Stimulated activated CD4-positive, alpha-beta T cell treated with anti-CD3 and anti-CD28 coated beads, Interleukin-12 subunit alpha, Interleukin-12 subunit beta, amount 100 ng/mL, for 48 hours (primary cell): ENCODE data around the gene KPNB1.
"Not testable (repeated sequence)": the region's sequence is repeated elsewhere in the genome, so short reads cannot be mapped to it uniquely, and the experiment has no call there.

Source experiments
- DNase-seq, 3 donors: peaks; one replicate each; pipeline ENCODE4 v3.0.0-alpha.2; 2020; ENCODE audit warnings: low read depth in 2 of 3, low spot score in 1 of 3

The KPNB1 gene

GRCh38 chr17:47676510-47677165 lies 26.9 kb downstream of the KPNB1 start:
- no peak for DNase-seq

- no peak for DNase-seq
These were observed 28.5 kb downstream of the KPNB1 start for GRCh38 chr17:47678196-47678595.

GRCh38 chr17:47682138-47682537 lies 32.4 kb downstream of the KPNB1 start:
- no peak for DNase-seq

- DNase-seq, result not testable (repeated sequence)
These were observed 33.0 kb downstream of the KPNB1 start for GRCh38 chr17:47682727-47683126.

GRCh38 chr17:47684025-47684424 lies 34.3 kb downstream of the KPNB1 start:
- no peak for DNase-seq

GRCh38 chr17:47684535-47685193 lies 34.9 kb downstream of the KPNB1 start:
- no peak for DNase-seq

- DNase-seq, result no peak
These were observed 36.0 kb downstream of the KPNB1 start for GRCh38 chr17:47685556-47686275.

GRCh38 chr17:47686276-47686635 lies 36.5 kb downstream of the KPNB1 start:
- no peak for DNase-seq

- DNase-seq, result no peak
These were observed 37.1 kb downstream of the KPNB1 start for GRCh38 chr17:47686664-47687327.

GRCh38 chr17:47687328-47687690 lies 37.6 kb downstream of the KPNB1 start:
- no peak for DNase-seq

- no peak for DNase-seq
These were observed 38.0 kb downstream of the KPNB1 start for GRCh38 chr17:47687748-47688147.

GRCh38 chr17:47690121-47690520 lies 40.4 kb downstream of the KPNB1 start:
- DNase-seq, result no peak

- no peak for DNase-seq
These were observed 42.6 kb downstream of the KPNB1 start for GRCh38 chr17:47692137-47692894.

GRCh38 chr17:47692895-47693730 lies 43.4 kb downstream of the KPNB1 start:
- DNase-seq, result no peak

- DNase-seq, result peak in 1 of 3 donors; percentile 44
These were observed 44.2 kb downstream of the KPNB1 start, which contains the start of gene TBKBP1 for GRCh38 chr17:47693731-47694580. TBKBP1 (plus strand) TSS chr17:47694161; CDS start chr17:47696113, 1,952 bp downstream.

GRCh38 chr17:47694581-47695428 lies 45.1 kb downstream of the KPNB1 start:
- peak in 1 of 3 donors; percentile 60 for DNase-seq

GRCh38 chr17:47695429-47696376 lies 46.0 kb downstream of the KPNB1 start:
- no peak for DNase-seq
